ENCODE results near the gene CYB5R4. TPM values are rescaled to one million over a fixed set of nuclear protein-coding genes. Genes with fewer than 3 reads are reported as not detected.

The CYB5R4 gene
- total and polyA plus RNA-seq, 2 of the 13 experiments (the other 11 are each of a cell fraction or from before 2014, with no cell fraction given) = 5.3 to 26.1 TPM

DNA sequence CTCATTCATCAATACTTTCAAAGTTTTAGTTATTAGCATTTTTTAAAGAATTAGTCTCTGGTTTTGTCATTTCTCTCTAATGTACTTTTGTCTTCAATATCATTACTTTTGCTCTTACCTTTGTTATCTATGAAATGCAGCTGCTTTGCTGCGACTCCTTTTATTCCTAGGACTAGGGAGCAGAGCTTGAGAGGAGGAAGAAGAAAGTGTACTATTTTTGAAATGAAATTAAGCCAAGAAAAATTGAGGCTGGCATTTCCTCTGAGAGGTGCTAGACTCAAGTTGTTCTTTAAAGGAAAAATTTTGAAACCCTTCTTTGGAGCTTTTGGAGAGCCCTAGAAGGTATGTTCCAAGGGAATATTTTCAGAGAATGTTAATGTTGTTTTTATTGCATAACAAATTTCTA, 125.8 kb downstream of the CYB5R4 start:
- DNase-seq (ENCODE audit: low spot score) (no peak), ATAC-seq (no peak), FAIRE-seq (no peak)
- no peaks in the 10 kb centered on the region for H4K20me1 ChIP-seq (ENCODE audit: insufficient read depth, low read length)
- no peaks in the 10 kb centered on the region for H3K4me1 ChIP-seq (ENCODE audit: insufficient read depth, low read length)
- WGBS (ENCODE audit: low lambda C conversion rate) = 0% methylated on average over 1 of the region's 1 CpG
- no TSS peak for BruUV-seq (replicated peaks)
- H3K36me3 ChIP-seq (replicated peaks in 1 of 2; ENCODE audit: control insufficient read depth in 1 of 2, insufficient read depth in 2 of 2, low read length in 2 of 2) = no peaks in the 10 kb centered on the region
- POLR2A ChIA-PET = no interaction called here
- no peak overlapping the region for H3K27ac ChIP-seq (ENCODE audit: extremely low read length, insufficient read depth, low read length)
- no peaks in the 10 kb centered on the region for H3K27me3 ChIP-seq (ENCODE audit: control insufficient read depth in 1 of 2, insufficient read depth in 2 of 2, low read length in 2 of 2)
- H3K9me3 ChIP-seq (ENCODE audit: low read length) = no peaks in the 10 kb centered on the region
- in situ Hi-C loops (cut with HindIII; ENCODE audit: extremely low pct_ligation_motif_present, low pct_unique_long_range_greater_than_20kb) (no loop called here), intact Hi-C loops (cut with micrococcal nuclease; ENCODE audit: unreplicated experiment) (no loop called here)
- no peak overlapping the region for H3K9ac ChIP-seq (ENCODE audit: insufficient read depth, low read depth, low read length)
- TF ChIP-seq SP2 (CRISPR knock-in tag; IDR thresholded peaks at IDR 0.05) (no peak), SOX13 (IDR thresholded peaks at IDR 0.05) (no peak), SOX13 (CRISPR knock-in tag; conservative IDR thresholded peaks at IDR 0.05 in 1 of 2, IDR thresholded peaks at IDR 0.05 in 1 of 2) (no peak), PTBP1 (IDR thresholded peaks at IDR 0.05; ENCODE audit: low read depth, low read length, poor library complexity, severe bottlenecking) (no peak), ZNF121 (CRISPR knock-in tag; IDR thresholded peaks at IDR 0.05) (no peak), ZSCAN22 (CRISPR knock-in tag; IDR thresholded peaks at IDR 0.05) (no peak), ZNF790 (CRISPR knock-in tag; IDR thresholded peaks at IDR 0.05; ENCODE audit: borderline replicate concordance) (no peak), ISL2 (CRISPR knock-in tag; IDR thresholded peaks at IDR 0.05) (no peak), FOXJ3 (CRISPR knock-in tag; IDR thresholded peaks at IDR 0.05; ENCODE audit: borderline replicate concordance) (no peak), ZNF207 (IDR thresholded peaks at IDR 0.05; ENCODE audit: borderline replicate concordance) (no peak)
- TF ChIP-seq, protein P1, sequence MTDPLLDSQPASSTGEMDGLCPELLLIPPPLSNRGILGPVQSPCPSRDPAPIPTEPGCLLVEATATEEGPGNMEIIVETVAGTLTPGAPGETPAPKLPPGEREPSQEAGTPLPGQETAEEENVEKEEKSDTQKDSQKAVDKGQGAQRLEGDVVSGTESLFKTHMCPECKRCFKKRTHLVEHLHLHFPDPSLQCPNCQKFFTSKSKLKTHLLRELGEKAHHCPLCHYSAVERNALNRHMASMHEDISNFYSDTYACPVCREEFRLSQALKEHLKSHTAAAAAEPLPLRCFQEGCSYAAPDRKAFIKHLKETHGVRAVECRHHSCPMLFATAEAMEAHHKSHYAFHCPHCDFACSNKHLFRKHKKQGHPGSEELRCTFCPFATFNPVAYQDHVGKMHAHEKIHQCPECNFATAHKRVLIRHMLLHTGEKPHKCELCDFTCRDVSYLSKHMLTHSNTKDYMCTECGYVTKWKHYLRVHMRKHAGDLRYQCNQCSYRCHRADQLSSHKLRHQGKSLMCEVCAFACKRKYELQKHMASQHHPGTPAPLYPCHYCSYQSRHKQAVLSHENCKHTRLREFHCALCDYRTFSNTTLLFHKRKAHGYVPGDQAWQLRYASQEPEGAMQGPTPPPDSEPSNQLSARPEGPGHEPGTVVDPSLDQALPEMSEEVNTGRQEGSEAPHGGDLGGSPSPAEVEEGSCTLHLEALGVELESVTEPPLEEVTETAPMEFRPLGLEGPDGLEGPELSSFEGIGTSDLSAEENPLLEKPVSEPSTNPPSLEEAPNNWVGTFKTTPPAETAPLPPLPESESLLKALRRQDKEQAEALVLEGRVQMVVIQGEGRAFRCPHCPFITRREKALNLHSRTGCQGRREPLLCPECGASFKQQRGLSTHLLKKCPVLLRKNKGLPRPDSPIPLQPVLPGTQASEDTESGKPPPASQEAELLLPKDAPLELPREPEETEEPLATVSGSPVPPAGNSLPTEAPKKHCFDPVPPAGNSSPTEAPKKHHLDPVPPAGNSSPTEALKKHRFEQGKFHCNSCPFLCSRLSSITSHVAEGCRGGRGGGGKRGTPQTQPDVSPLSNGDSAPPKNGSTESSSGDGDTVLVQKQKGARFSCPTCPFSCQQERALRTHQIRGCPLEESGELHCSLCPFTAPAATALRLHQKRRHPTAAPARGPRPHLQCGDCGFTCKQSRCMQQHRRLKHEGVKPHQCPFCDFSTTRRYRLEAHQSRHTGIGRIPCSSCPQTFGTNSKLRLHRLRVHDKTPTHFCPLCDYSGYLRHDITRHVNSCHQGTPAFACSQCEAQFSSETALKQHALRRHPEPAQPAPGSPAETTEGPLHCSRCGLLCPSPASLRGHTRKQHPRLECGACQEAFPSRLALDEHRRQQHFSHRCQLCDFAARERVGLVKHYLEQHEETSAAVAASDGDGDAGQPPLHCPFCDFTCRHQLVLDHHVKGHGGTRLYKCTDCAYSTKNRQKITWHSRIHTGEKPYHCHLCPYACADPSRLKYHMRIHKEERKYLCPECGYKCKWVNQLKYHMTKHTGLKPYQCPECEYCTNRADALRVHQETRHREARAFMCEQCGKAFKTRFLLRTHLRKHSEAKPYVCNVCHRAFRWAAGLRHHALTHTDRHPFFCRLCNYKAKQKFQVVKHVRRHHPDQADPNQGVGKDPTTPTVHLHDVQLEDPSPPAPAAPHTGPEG (CRISPR knock-in tag; IDR thresholded peaks at IDR 0.05) = no peak
- H3K4me3 ChIP-seq (replicated peaks in 1 of 3; ENCODE audit: insufficient read depth in 1 of 3, low read depth in 2 of 3, low read length in 3 of 3) = no peak overlapping the region
- H2AFZ ChIP-seq (ENCODE audit: low read length) = no peak overlapping the region
- no peaks in the 10 kb centered on the region for H3K79me2 ChIP-seq (ENCODE audit: insufficient read depth, low read length)
- H3K4me2 ChIP-seq (ENCODE audit: low read depth, low read length) = no peak overlapping the region
- CTCF ChIA-PET (ENCODE audit: low intra/inter-chr PET ratio, low total read pairs) = no interaction called here

Data from HepG2 (cell line).